Liver (tissue), 9 donors: ENCODE data around the gene DNAJC15. TPM values are rescaled to one million over a fixed set of nuclear protein-coding genes. Genes with fewer than 3 reads are reported as not detected.

Experiments
- DNase-seq: peaks from one replicate; pipeline ENCODE4 v3.0.0-alpha.2; 2017; ENCODE audit warnings: low spot score
- H3K27ac ChIP-seq, 2 donors: one replicate each; pipeline ENCODE4 v1.7.0; 2013; ENCODE audit warnings: inconsistent platforms in 2 of 2, low read length in 2 of 2, control low read depth in 1 of 2, low read depth in 1 of 2, mild to moderate bottlenecking in 1 of 2
- H3K27me3 ChIP-seq, 4 donors: one replicate each; pipeline versions ENCODE4 v1.6.1 to v1.7.0; 2013; ENCODE audit warnings: low read length in 3 of 4, inconsistent platforms in 1 of 4, mild to moderate bottlenecking in 1 of 4, moderate library complexity in 1 of 4; ENCODE audit not compliant: control insufficient read depth in 4 of 4, insufficient read depth in 4 of 4
- H3K36me3 ChIP-seq, 4 donors: one replicate each; pipeline versions ENCODE4 v1.6.1 to v1.7.0; 2013; ENCODE audit warnings: low read length in 3 of 4, mild to moderate bottlenecking in 3 of 4, low read depth in 1 of 4, moderate library complexity in 1 of 4; ENCODE audit not compliant: control insufficient read depth in 4 of 4, insufficient read depth in 3 of 4
- H3K4me1 ChIP-seq, 4 donors: one replicate each; pipeline versions ENCODE4 v1.6.1 to v1.7.0; 2013; ENCODE audit warnings: low read length in 3 of 4, mild to moderate bottlenecking in 3 of 4, moderate library complexity in 1 of 4; ENCODE audit not compliant: control insufficient read depth in 4 of 4, insufficient read depth in 4 of 4
- H3K4me3 ChIP-seq, 3 donors: one replicate each; pipeline versions ENCODE4 v1.6.1 to v1.7.0; 2013; ENCODE audit warnings: low read length in 3 of 3, control low read depth in 1 of 3, low read depth in 1 of 3, mild to moderate bottlenecking in 1 of 3
- H3K9ac ChIP-seq, 2 donors: one replicate each; pipeline ENCODE4 v1.7.0; 2013; ENCODE audit warnings: low read length in 2 of 2, mild to moderate bottlenecking in 2 of 2, moderate library complexity in 2 of 2, control low read depth in 1 of 2, low read depth in 1 of 2
- H3K9me3 ChIP-seq, 4 donors: one replicate each; pipeline versions ENCODE4 v1.6.1 to v1.7.0; 2013; ENCODE audit warnings: low read length in 3 of 4; ENCODE audit not compliant: control insufficient read depth in 4 of 4
- EGR1 ChIP-seq, 2 donors: IDR thresholded peaks; 2 replicates each; pipeline ENCODE4 v1.6.1; 2016 to 2018; ENCODE audit warnings: antibody characterized with exemption in 2 of 2, low read depth in 2 of 2
- FOXA1 ChIP-seq: IDR thresholded peaks from 2 replicates; pipeline ENCODE4 v1.6.1; 2016; ENCODE audit warnings: antibody characterized with exemption
- GABPA ChIP-seq, 2 donors: IDR thresholded peaks in 1 of 2; conservative IDR thresholded peaks in 1 of 2; 2 replicates each; pipeline ENCODE4 v1.6.1; 2016; ENCODE audit warnings: antibody characterized with exemption in 2 of 2, mild to moderate bottlenecking in 1 of 2, moderate library complexity in 1 of 2
- HNF4A ChIP-seq, 2 donors: conservative IDR thresholded peaks; 2 replicates each; pipeline ENCODE4 v1.6.1; 2016; ENCODE audit warnings: antibody characterized with exemption in 2 of 2, mild to moderate bottlenecking in 2 of 2
- HNF4G ChIP-seq: IDR thresholded peaks from 2 replicates; pipeline ENCODE4 v1.6.1; 2016; ENCODE audit warnings: antibody characterized with exemption
- JUND ChIP-seq, 2 donors: IDR thresholded peaks; 2 replicates each; pipeline ENCODE4 v1.6.1; 2016; ENCODE audit warnings: antibody characterized with exemption in 2 of 2
- NR2F2 ChIP-seq: IDR thresholded peaks from 2 replicates; pipeline ENCODE4 v1.6.1; 2016; ENCODE audit warnings: antibody characterized with exemption
- RAD21 ChIP-seq, 2 donors: IDR thresholded peaks; 2 replicates each; pipeline ENCODE4 v1.6.1; 2016; ENCODE audit warnings: antibody characterized with exemption in 2 of 2, mild to moderate bottlenecking in 2 of 2
- RXRA ChIP-seq, 2 donors: IDR thresholded peaks; 2 replicates each; pipeline ENCODE4 v1.6.1; 2017 to 2018; ENCODE audit warnings: antibody characterized with exemption in 2 of 2, mild to moderate bottlenecking in 1 of 2
- SP1 ChIP-seq: IDR thresholded peaks from 2 replicates; pipeline ENCODE4 v1.6.1; 2018; ENCODE audit warnings: antibody characterized with exemption, mild to moderate bottlenecking
- TAF1 ChIP-seq: conservative IDR thresholded peaks from 2 replicates; pipeline ENCODE4 v1.6.1; 2016; ENCODE audit warnings: antibody characterized with exemption, mild to moderate bottlenecking
- YY1 ChIP-seq: IDR thresholded peaks from 2 replicates; pipeline ENCODE4 v1.6.1; 2016; ENCODE audit warnings: antibody characterized with exemption, mild to moderate bottlenecking
- WGBS: extraction: QIAGEN DNeasy Blood & Tissue Kit; methylation state at CpG from one replicate; pipeline ENCODE4 v1.1.7; 2013; 5-methylcytosine and 5-hydroxymethylcytosine counted together
- polyA plus RNA-seq, 2 donors: library from polyadenylated mRNA; stranded (reverse) in 1 of 2; unstranded in 1 of 2; fragments of 200-250 nt in 1 of 2; fragments of >200 nt in 1 of 2; fragmentation: Nextera tagmentation in 1 of 2; extraction: Ambion mirVana in 1 of 2; gene quantifications; one replicate each; pipeline versions ENCODE4 v1.2.1 to v1.2.3, GENCODE V29; 2013 to 2015
- total RNA-seq, 2 donors: library from RNA; depleted of rRNA; stranded (reverse); fragments of >200 nt; gene quantifications; one replicate each; pipeline ENCODE4 v1.2.3, GENCODE V29; 2014
- TF ChIP-seq, protein P1 (sequence below): fragments of 150-350 bp; IDR thresholded peaks from 2 replicates; pipeline ENCODE4 v1.5.1; 2017; ENCODE audit warnings: improper control_type of control experiment, low read depth, low read length; ENCODE audit not compliant: missing input control
- TF ChIP-seq, protein P2 (sequence below): IDR thresholded peaks from 2 replicates; pipeline ENCODE4 v1.6.1; 2016; ENCODE audit warnings: antibody characterized with exemption
- TF ChIP-seq, protein P3 (sequence below): IDR thresholded peaks from 2 replicates; pipeline ENCODE4 v1.6.1; 2016; ENCODE audit warnings: antibody characterized with exemption, mild to moderate bottlenecking
- TF ChIP-seq, protein P4 (sequence below): IDR thresholded peaks from 2 replicates; pipeline ENCODE4 v1.6.1; 2016; ENCODE audit warnings: antibody characterized with exemption
- TF ChIP-seq, protein P5 (sequence below): IDR thresholded peaks from 2 replicates; pipeline ENCODE4 v1.6.1; 2016; ENCODE audit warnings: antibody characterized with exemption
- donor health status: healthy.
- donor health status: healthy.
- donor health status: healthy.
- donor health status: healthy.
- donor health status: healthy.

The DNAJC15 gene
- total and polyA plus RNA-seq, 4 donors = 5.8 to 55.4 (median 14.0) TPM

DNA sequence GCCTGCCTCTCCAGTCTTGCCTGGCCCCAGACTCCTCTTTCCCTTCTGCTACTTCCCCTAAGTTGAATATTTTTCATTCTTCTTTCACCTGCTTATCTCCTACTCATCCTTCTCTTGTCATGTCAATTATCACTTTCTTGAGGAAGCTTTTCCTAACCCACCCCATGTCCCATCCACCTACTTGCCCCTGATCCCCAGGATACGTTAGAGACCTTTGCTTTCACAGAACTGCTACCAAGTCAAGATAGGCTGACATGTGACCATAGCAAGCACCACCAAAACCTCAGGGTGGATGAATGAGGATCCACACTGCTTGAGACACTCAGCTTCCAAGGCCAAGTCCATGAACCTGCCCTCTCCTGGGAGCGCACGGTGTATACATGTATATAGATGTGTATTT lies 131.5 kb downstream of the DNAJC15 start:
- no peak overlapping the region for H3K27ac ChIP-seq
- 90% methylated on average over 3 of the region's 3 CpGs for WGBS
- H3K9ac ChIP-seq = no peak overlapping the region
- H3K4me1 ChIP-seq = no peaks in the 10 kb centered on the region
- DNase-seq = no peak
- H3K4me3 ChIP-seq = no peak overlapping the region
- H3K36me3 ChIP-seq = no peaks in the 10 kb centered on the region
- TF ChIP-seq HNF4G (no peak), YY1 (no peak), EGR1 (IDR thresholded peaks at IDR 0.05; ENCODE audit: low read depth in 2 of 2) (no peak), FOXA1 (no peak), JUND (IDR thresholded peaks at IDR 0.05) (no peak), RAD21 (IDR thresholded peaks at IDR 0.05) (no peak), RXRA (IDR thresholded peaks at IDR 0.05) (no peak), NR2F2 (no peak), HNF4A (conservative IDR thresholded peaks at IDR 0.05) (no peak), GABPA (IDR thresholded peaks at IDR 0.05 in 1 of 2, conservative IDR thresholded peaks at IDR 0.05 in 1 of 2) (no peak)
- TF ChIP-seq, protein P1, sequence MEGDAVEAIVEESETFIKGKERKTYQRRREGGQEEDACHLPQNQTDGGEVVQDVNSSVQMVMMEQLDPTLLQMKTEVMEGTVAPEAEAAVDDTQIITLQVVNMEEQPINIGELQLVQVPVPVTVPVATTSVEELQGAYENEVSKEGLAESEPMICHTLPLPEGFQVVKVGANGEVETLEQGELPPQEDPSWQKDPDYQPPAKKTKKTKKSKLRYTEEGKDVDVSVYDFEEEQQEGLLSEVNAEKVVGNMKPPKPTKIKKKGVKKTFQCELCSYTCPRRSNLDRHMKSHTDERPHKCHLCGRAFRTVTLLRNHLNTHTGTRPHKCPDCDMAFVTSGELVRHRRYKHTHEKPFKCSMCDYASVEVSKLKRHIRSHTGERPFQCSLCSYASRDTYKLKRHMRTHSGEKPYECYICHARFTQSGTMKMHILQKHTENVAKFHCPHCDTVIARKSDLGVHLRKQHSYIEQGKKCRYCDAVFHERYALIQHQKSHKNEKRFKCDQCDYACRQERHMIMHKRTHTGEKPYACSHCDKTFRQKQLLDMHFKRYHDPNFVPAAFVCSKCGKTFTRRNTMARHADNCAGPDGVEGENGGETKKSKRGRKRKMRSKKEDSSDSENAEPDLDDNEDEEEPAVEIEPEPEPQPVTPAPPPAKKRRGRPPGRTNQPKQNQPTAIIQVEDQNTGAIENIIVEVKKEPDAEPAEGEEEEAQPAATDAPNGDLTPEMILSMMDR = no peak
- TF ChIP-seq, protein P2, sequence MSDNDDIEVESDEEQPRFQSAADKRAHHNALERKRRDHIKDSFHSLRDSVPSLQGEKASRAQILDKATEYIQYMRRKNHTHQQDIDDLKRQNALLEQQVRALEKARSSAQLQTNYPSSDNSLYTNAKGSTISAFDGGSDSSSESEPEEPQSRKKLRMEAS = no peak
- TF ChIP-seq, protein P3, sequence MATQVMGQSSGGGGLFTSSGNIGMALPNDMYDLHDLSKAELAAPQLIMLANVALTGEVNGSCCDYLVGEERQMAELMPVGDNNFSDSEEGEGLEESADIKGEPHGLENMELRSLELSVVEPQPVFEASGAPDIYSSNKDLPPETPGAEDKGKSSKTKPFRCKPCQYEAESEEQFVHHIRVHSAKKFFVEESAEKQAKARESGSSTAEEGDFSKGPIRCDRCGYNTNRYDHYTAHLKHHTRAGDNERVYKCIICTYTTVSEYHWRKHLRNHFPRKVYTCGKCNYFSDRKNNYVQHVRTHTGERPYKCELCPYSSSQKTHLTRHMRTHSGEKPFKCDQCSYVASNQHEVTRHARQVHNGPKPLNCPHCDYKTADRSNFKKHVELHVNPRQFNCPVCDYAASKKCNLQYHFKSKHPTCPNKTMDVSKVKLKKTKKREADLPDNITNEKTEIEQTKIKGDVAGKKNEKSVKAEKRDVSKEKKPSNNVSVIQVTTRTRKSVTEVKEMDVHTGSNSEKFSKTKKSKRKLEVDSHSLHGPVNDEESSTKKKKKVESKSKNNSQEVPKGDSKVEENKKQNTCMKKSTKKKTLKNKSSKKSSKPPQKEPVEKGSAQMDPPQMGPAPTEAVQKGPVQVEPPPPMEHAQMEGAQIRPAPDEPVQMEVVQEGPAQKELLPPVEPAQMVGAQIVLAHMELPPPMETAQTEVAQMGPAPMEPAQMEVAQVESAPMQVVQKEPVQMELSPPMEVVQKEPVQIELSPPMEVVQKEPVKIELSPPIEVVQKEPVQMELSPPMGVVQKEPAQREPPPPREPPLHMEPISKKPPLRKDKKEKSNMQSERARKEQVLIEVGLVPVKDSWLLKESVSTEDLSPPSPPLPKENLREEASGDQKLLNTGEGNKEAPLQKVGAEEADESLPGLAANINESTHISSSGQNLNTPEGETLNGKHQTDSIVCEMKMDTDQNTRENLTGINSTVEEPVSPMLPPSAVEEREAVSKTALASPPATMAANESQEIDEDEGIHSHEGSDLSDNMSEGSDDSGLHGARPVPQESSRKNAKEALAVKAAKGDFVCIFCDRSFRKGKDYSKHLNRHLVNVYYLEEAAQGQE = no peak
- peaks cover 0 to 6% (median 0%) of the 10 kb centered on the region in 4 donors for H3K27me3 ChIP-seq
- no peaks in the 10 kb centered on the region for H3K9me3 ChIP-seq

DNA sequence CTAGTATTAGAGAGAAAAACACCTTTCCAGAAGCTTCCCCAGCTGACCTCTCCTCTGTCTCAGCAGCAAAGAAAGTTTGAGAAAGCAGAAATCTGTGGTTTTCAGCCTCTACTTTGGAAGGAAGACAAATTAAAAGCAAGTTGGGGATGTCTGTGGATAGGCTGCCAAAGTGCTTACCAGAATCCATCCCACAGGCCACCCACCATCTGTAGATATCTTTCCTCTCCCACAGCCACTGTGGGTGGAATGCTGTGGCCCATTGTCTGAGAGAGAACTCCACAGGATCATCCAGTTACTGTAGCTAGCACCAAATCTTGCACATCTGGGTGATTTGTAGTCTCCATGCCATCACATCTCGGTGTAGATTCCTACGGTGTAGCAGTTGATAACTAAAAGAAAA lies 133.5 kb downstream of the DNAJC15 start:
- Histone ChIP-seq H3K27me3 (peaks cover 0 to 3% (median 0%) of the 10 kb centered on the region in 4 donors), H3K36me3 (no peaks in the 10 kb centered on the region), H3K4me3 (no peak overlapping the region), H3K9me3 (no peaks in the 10 kb centered on the region), H3K4me1 (no peaks in the 10 kb centered on the region), H3K27ac (no peak overlapping the region), H3K9ac (no peak overlapping the region)
- WGBS = 96% methylated on average over 2 of the region's 2 CpGs
- DNase-seq = no peak
- TF ChIP-seq, protein P4, sequence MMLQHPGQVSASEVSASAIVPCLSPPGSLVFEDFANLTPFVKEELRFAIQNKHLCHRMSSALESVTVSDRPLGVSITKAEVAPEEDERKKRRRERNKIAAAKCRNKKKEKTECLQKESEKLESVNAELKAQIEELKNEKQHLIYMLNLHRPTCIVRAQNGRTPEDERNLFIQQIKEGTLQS = no peak
- TF ChIP-seq SP1 (no peak), RAD21 (IDR thresholded peaks at IDR 0.05) (no peak), TAF1 (no peak), GABPA (IDR thresholded peaks at IDR 0.05 in 1 of 2, conservative IDR thresholded peaks at IDR 0.05 in 1 of 2) (no peak), YY1 (no peak), JUND (IDR thresholded peaks at IDR 0.05) (no peak), FOXA1 (no peak), NR2F2 (no peak)
- TF ChIP-seq, protein P5, sequence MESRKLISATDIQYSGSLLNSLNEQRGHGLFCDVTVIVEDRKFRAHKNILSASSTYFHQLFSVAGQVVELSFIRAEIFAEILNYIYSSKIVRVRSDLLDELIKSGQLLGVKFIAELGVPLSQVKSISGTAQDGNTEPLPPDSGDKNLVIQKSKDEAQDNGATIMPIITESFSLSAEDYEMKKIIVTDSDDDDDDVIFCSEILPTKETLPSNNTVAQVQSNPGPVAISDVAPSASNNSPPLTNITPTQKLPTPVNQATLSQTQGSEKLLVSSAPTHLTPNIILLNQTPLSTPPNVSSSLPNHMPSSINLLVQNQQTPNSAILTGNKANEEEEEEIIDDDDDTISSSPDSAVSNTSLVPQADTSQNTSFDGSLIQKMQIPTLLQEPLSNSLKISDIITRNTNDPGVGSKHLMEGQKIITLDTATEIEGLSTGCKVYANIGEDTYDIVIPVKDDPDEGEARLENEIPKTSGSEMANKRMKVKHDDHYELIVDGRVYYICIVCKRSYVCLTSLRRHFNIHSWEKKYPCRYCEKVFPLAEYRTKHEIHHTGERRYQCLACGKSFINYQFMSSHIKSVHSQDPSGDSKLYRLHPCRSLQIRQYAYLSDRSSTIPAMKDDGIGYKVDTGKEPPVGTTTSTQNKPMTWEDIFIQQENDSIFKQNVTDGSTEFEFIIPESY = no peak
- TF ChIP-seq, protein P1 = no peak
- TF ChIP-seq, protein P2 = no peak
